Activated T-helper 1 cell treated with anti-CD3 and anti-CD28 coated beads, Interleukin-12 subunit alpha, Interleukin-12 subunit beta, Interleukin-2, Interleukin-4 antibody, amounts not matched to agents 30 ng/mL and 10 ng/mL and 1 ng/mL, durations not matched to agents 14 hours and 24 hours and 36 hours (primary cell): ENCODE data around the gene ZNF765. TPM values are rescaled to one million over a fixed set of nuclear protein-coding genes. Genes with fewer than 3 reads are reported as not detected.
"Not testable (repeated sequence)": the region's sequence is repeated elsewhere in the genome, so short reads cannot be mapped to it uniquely, and the experiment has no call there.

Experiments used
- DNase-seq: peaks from one replicate; pipeline ENCODE4 v3.0.0; 2021; ENCODE audit warnings: low spot score
- H3K27ac Mint-ChIP-seq: one replicate; pipeline ENCODE4 v1.8.0; 2021; ENCODE audit warnings: mild to moderate bottlenecking, mixed read lengths
- H3K27me3 Mint-ChIP-seq: one replicate; pipeline ENCODE4 v1.8.0; 2022; ENCODE audit warnings: mild to moderate bottlenecking, moderate library complexity, mixed read lengths; ENCODE audit not compliant: insufficient read depth
- H3K36me3 Mint-ChIP-seq: one replicate; pipeline ENCODE4 v1.8.0; 2021; ENCODE audit warnings: low read depth, mixed read lengths
- H3K4me1 Mint-ChIP-seq: one replicate; pipeline ENCODE4 v1.8.0; 2021; ENCODE audit warnings: low read depth, mixed read lengths
- H3K4me3 Mint-ChIP-seq: one replicate; pipeline ENCODE4 v1.8.0; 2021; ENCODE audit warnings: mild to moderate bottlenecking, moderate library complexity, mixed read lengths
- H3K9me3 Mint-ChIP-seq: one replicate; pipeline ENCODE4 v1.8.0; 2021; ENCODE audit warnings: mixed read lengths
- intact Hi-C: fragments of 100-400 bp; cut with micrococcal nuclease; formaldehyde crosslinking; loops from one replicate; pipeline ENCODE4 v1.15.1; 2024
- total RNA-seq: library from RNA; stranded (reverse); gene quantifications from 2 replicates; pipeline ENCODE4 v1.2.3, GENCODE V29; 2022

ZNF765 gene
- total RNA-seq, 1 donor from 2014 or later: 9.2 TPM

GRCh38 chr19:53431399-53432087, 36.6 kb downstream of the ZNF765 start, which contains the start of gene ZNF761:
Gene ZNF761 (plus strand): TSS chr19:53431984. CDS start chr19:53447269, 15,285 bp downstream.
- peaks cover 25% of the 10 kb centered on the region for H3K4me1 Mint-ChIP-seq
- intact Hi-C loops: loop anchor here (1.0 to 10.0 kb wide), 12 partner anchors 36 to 793 kb away; partner anchors contain the start of genes CNOT3, MYADM, ZNF160 and ZNF525
- DNase-seq: peak; percentile 96
- peak within 1 kb of the TSS; percentile 94 for H3K27ac Mint-ChIP-seq
- H3K4me3 Mint-ChIP-seq: peak within 1 kb of the TSS; percentile 88
- H3K27me3 Mint-ChIP-seq: no peaks in the 10 kb centered on the region
- peaks cover 12% of the 10 kb centered on the region for H3K9me3 Mint-ChIP-seq
- H3K36me3 Mint-ChIP-seq: peaks cover 36% of the 10 kb centered on the region

- peaks cover 40% of the 10 kb centered on the region for H3K36me3 Mint-ChIP-seq
- peak overlapping the region; percentile 88 for H3K4me3 Mint-ChIP-seq
- H3K27me3 Mint-ChIP-seq: no peaks in the 10 kb centered on the region
- H3K27ac Mint-ChIP-seq: peak overlapping the region; percentile 94
- intact Hi-C loops: loop anchor here (5.0 to 10.0 kb wide), 2 partner anchors 327 to 745 kb away; partner anchors contain the start of gene ZNF160
- peaks cover 25% of the 10 kb centered on the region for H3K4me1 Mint-ChIP-seq
- H3K9me3 Mint-ChIP-seq: peaks cover 14% of the 10 kb centered on the region
- DNase-seq: no peak
These were observed 37.2 kb downstream of the ZNF765 start for GRCh38 chr19:53432088-53432661.

GRCh38 chr19:53443809-53444208, 48.9 kb downstream of the ZNF765 start:
- DNase-seq, H3K4me1 Mint-ChIP-seq, H3K27me3 Mint-ChIP-seq, H3K27ac Mint-ChIP-seq, H3K4me3 Mint-ChIP-seq, intact Hi-C loops: not testable (repeated sequence)
- Mint-ChIP-seq H3K9me3 (peaks cover 49% of the 10 kb centered on the region), H3K36me3 (peaks cover 77% of the 10 kb centered on the region)

- peaks cover 73% of the 10 kb centered on the region for H3K36me3 Mint-ChIP-seq
- H3K4me3 Mint-ChIP-seq, H3K4me1 Mint-ChIP-seq, intact Hi-C loops, H3K27ac Mint-ChIP-seq, DNase-seq, H3K27me3 Mint-ChIP-seq: not testable (repeated sequence)
- H3K9me3 Mint-ChIP-seq: peaks cover 53% of the 10 kb centered on the region
These were observed 52.2 kb downstream of the ZNF765 start for GRCh38 chr19:53447196-53447595.

GRCh38 chr19:53455828-53456227, 60.9 kb downstream of the ZNF765 start:
- H3K4me3 Mint-ChIP-seq: no peak overlapping the region
- intact Hi-C loops: no loop called here
- peaks cover 70% of the 10 kb centered on the region for H3K9me3 Mint-ChIP-seq
- H3K27ac Mint-ChIP-seq: no peak overlapping the region
- DNase-seq: no peak
- peaks cover 55% of the 10 kb centered on the region for H3K36me3 Mint-ChIP-seq
- H3K4me1 Mint-ChIP-seq: no peaks in the 10 kb centered on the region
- no peaks in the 10 kb centered on the region for H3K27me3 Mint-ChIP-seq

- peaks cover 76% of the 10 kb centered on the region for H3K9me3 Mint-ChIP-seq
- peaks cover 25% of the 10 kb centered on the region for H3K36me3 Mint-ChIP-seq
- DNase-seq, H3K4me3 Mint-ChIP-seq, H3K27ac Mint-ChIP-seq, H3K27me3 Mint-ChIP-seq, H3K4me1 Mint-ChIP-seq, intact Hi-C loops: not testable (repeated sequence)
These were observed 65.3 kb downstream of the ZNF765 start for GRCh38 chr19:53460131-53460721.

- peaks cover 9% of the 10 kb centered on the region for H3K36me3 Mint-ChIP-seq
- H3K4me1 Mint-ChIP-seq: peaks cover 5% of the 10 kb centered on the region
- peaks cover 69% of the 10 kb centered on the region for H3K9me3 Mint-ChIP-seq
- intact Hi-C loops: no loop called here
- H3K4me3 Mint-ChIP-seq: no peak overlapping the region
- DNase-seq: no peak
- peaks cover 4% of the 10 kb centered on the region for H3K27me3 Mint-ChIP-seq
- H3K27ac Mint-ChIP-seq: no peak overlapping the region
These were observed 66.9 kb downstream of the ZNF765 start for GRCh38 chr19:53461866-53462265.

GRCh38 chr19:53462861-53463260, 67.9 kb downstream of the ZNF765 start:
- no peak for DNase-seq
- peaks cover 6% of the 10 kb centered on the region for H3K4me1 Mint-ChIP-seq
- intact Hi-C loops: no loop called here
- H3K27ac Mint-ChIP-seq: no peak overlapping the region
- peaks cover 62% of the 10 kb centered on the region for H3K9me3 Mint-ChIP-seq
- H3K27me3 Mint-ChIP-seq: peaks cover 4% of the 10 kb centered on the region
- peak overlapping the region; percentile 33 for H3K4me3 Mint-ChIP-seq
- peaks cover 5% of the 10 kb centered on the region for H3K36me3 Mint-ChIP-seq

- Mint-ChIP-seq H3K9me3 (peaks cover 58% of the 10 kb centered on the region), H3K4me1 (peaks cover 10% of the 10 kb centered on the region), H3K4me3 (no peak overlapping the region), H3K36me3 (peaks cover 5% of the 10 kb centered on the region), H3K27ac (no peak overlapping the region), H3K27me3 (peaks cover 4% of the 10 kb centered on the region)
- DNase-seq: no peak
- intact Hi-C loops: no loop called here
These were observed 68.3 kb downstream of the ZNF765 start for GRCh38 chr19:53463263-53463662.

GRCh38 chr19:53466726-53467484, 72.0 kb downstream of the ZNF765 start:
- peak overlapping the region; percentile 89 for H3K4me3 Mint-ChIP-seq
- intact Hi-C loops: loop anchor here (1.0 to 5.0 kb wide), 6 partner anchors 36 to 272 kb away; partner anchors contain the start of genes ZNF331, ZNF525, ZNF761 and ZNF765
- peaks cover 13% of the 10 kb centered on the region for H3K4me1 Mint-ChIP-seq
- peaks cover 42% of the 10 kb centered on the region for H3K9me3 Mint-ChIP-seq
- H3K36me3 Mint-ChIP-seq: peaks cover 8% of the 10 kb centered on the region
- H3K27ac Mint-ChIP-seq: no peak overlapping the region
- DNase-seq: no peak
- H3K27me3 Mint-ChIP-seq: peaks cover 4% of the 10 kb centered on the region

- peaks cover 10% of the 10 kb centered on the region for H3K36me3 Mint-ChIP-seq
- H3K27ac Mint-ChIP-seq: peak within 1 kb of the TSS; percentile 68
- peaks cover 13% of the 10 kb centered on the region for H3K4me1 Mint-ChIP-seq
- H3K27me3 Mint-ChIP-seq: peaks cover 4% of the 10 kb centered on the region
- peak within 1 kb of the TSS; percentile 89 for H3K4me3 Mint-ChIP-seq
- intact Hi-C loops: loop anchor here (1.0 to 5.0 kb wide), 6 partner anchors 36 to 272 kb away; partner anchors contain the start of genes ZNF331, ZNF525, ZNF761 and ZNF765
- peak; percentile 89 for DNase-seq
- H3K9me3 Mint-ChIP-seq: peaks cover 43% of the 10 kb centered on the region
These were observed 72.7 kb downstream of the ZNF765 start, which contains the start of gene ZNF813 for GRCh38 chr19:53467485-53468262. Gene ZNF813 (plus strand): TSS chr19:53467733. CDS start chr19:53483823, 16,090 bp downstream.

GRCh38 chr19:53468628-53469027, 73.7 kb downstream of the ZNF765 start:
- H3K27ac Mint-ChIP-seq, H3K4me1 Mint-ChIP-seq, H3K36me3 Mint-ChIP-seq: not testable (repeated sequence)

More at GRCh38 chr19:53468628-53469027, 73.7 kb downstream of the ZNF765 start:
- Mint-ChIP-seq H3K4me3 (peak overlapping the region; percentile 89), H3K9me3 (peaks cover 43% of the 10 kb centered on the region)
- intact Hi-C loops: loop anchor here (5.0 kb wide), 1 partner anchor 69 kb away; the partner anchor contains the start of gene ZNF331
- not testable (repeated sequence) for DNase-seq, H3K27me3 Mint-ChIP-seq
